ENCODE results near the gene CENPM. TPM values are rescaled to one million over a fixed set of nuclear protein-coding genes. Genes with fewer than 3 reads are reported as not detected.

The CENPM gene
- 3.7 TPM for total RNA-seq

GRCh38 chr22:41946629-41947423 is at the start of gene CENPM:
CENPM (minus strand) TSS chr22:41947152; CDS start chr22:41947076, 76 bp downstream.
- DNase-seq (ENCODE audit: low spot score in 2 of 2) (peak; percentile 66 to 89), FAIRE-seq (no peak)

GRCh38 chr22:41995211-41995610 is 48.3 kb upstream of the CENPM start:
- no peak for FAIRE-seq
- DNase-seq (ENCODE audit: low spot score in 2 of 2): no peak

GRCh38 chr22:41992496-41992895 is 45.5 kb upstream of the CENPM start:
- FAIRE-seq: no peak
- DNase-seq (ENCODE audit: low spot score in 2 of 2): no peak

GRCh38 chr22:41991111-41991510 is 44.2 kb upstream of the CENPM start:
- FAIRE-seq: no peak
- no peak for DNase-seq (ENCODE audit: low spot score in 2 of 2)

- FAIRE-seq (no peak), DNase-seq (ENCODE audit: low spot score in 2 of 2) (no peak)
These were observed 42.3 kb upstream of the CENPM start for GRCh38 chr22:41989246-41989645.

GRCh38 chr22:41987276-41987675 is 40.3 kb upstream of the CENPM start:
- FAIRE-seq (no peak), DNase-seq (ENCODE audit: low spot score in 2 of 2) (no peak)

- DNase-seq (ENCODE audit: low spot score in 2 of 2): no peak
- FAIRE-seq: no peak
These were observed 36.8 kb upstream of the CENPM start for GRCh38 chr22:41983513-41984405.

GRCh38 chr22:41982865-41983264 is 35.9 kb upstream of the CENPM start:
- DNase-seq (ENCODE audit: low spot score in 2 of 2): no peak
- no peak for FAIRE-seq

GRCh38 chr22:41979423-41980250 is 32.7 kb upstream of the CENPM start:
- DNase-seq (ENCODE audit: low spot score in 2 of 2) (no peak), FAIRE-seq (no peak)

- FAIRE-seq (no peak), DNase-seq (ENCODE audit: low spot score in 2 of 2) (no peak)
These were observed 31.8 kb upstream of the CENPM start for GRCh38 chr22:41978732-41979131.

GRCh38 chr22:41976961-41977566 is 30.1 kb upstream of the CENPM start:
- DNase-seq (ENCODE audit: low spot score in 2 of 2) (no peak), FAIRE-seq (no peak)

GRCh38 chr22:41976070-41976901 is 29.3 kb upstream of the CENPM start:
- FAIRE-seq (no peak), DNase-seq (ENCODE audit: low spot score in 2 of 2) (peak; percentile 86 to 91)

- no peak for DNase-seq (ENCODE audit: low spot score in 2 of 2)
These were observed 28.5 kb upstream of the CENPM start for GRCh38 chr22:41975299-41976069.

GRCh38 chr22:41974691-41975290 is 27.8 kb upstream of the CENPM start:
- FAIRE-seq (no peak), DNase-seq (ENCODE audit: low spot score in 2 of 2) (no peak)

More at GRCh38 chr22:41975299-41976069, 28.5 kb upstream of the CENPM start:
- no peak for FAIRE-seq

- FAIRE-seq (no peak), DNase-seq (ENCODE audit: low spot score in 2 of 2) (no peak)
These were observed 24.5 kb upstream of the CENPM start for GRCh38 chr22:41971431-41971830.

GRCh38 chr22:41970601-41971000 is 23.6 kb upstream of the CENPM start:
- FAIRE-seq: no peak
- DNase-seq (ENCODE audit: low spot score in 2 of 2): no peak

- DNase-seq (ENCODE audit: low spot score in 2 of 2): no peak
- FAIRE-seq: no peak
These were observed 22.2 kb upstream of the CENPM start, which contains the start of gene SEPTIN3 for GRCh38 chr22:41969110-41969646. SEPTIN3 (plus strand) TSS chr22:41969443; CDS start chr22:41971493, 2,050 bp downstream.

GRCh38 chr22:41968601-41969000 is 21.6 kb upstream of the CENPM start:
- DNase-seq (ENCODE audit: low spot score in 2 of 2) (no peak), FAIRE-seq (no peak)

Data from frontal cortex (tissue), 4 donors.